Activated CD4-positive, CD25-positive, alpha-beta regulatory T cell treated with anti-CD3 and anti-CD28 coated beads, Interleukin-2, amount 50 U/mL, for 24 hours (primary cell): ENCODE data around the gene TRIP10.
"Not testable (repeated sequence)": the region's sequence is repeated elsewhere in the genome, so short reads cannot be mapped to it uniquely, and the experiment has no call there.

Source experiments
- ATAC-seq, 2 donors: fragments of 150-1000 bp; cut with Tn5 transposase; one replicate each; pipeline ENCODE4 v1.10.0; 2021; ENCODE audit warnings: mild to moderate bottlenecking in 1 of 2, moderate library complexity in 1 of 2

TRIP10 gene, protein sequence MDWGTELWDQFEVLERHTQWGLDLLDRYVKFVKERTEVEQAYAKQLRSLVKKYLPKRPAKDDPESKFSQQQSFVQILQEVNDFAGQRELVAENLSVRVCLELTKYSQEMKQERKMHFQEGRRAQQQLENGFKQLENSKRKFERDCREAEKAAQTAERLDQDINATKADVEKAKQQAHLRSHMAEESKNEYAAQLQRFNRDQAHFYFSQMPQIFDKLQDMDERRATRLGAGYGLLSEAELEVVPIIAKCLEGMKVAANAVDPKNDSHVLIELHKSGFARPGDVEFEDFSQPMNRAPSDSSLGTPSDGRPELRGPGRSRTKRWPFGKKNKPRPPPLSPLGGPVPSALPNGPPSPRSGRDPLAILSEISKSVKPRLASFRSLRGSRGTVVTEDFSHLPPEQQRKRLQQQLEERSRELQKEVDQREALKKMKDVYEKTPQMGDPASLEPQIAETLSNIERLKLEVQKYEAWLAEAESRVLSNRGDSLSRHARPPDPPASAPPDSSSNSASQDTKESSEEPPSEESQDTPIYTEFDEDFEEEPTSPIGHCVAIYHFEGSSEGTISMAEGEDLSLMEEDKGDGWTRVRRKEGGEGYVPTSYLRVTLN

DNA sequence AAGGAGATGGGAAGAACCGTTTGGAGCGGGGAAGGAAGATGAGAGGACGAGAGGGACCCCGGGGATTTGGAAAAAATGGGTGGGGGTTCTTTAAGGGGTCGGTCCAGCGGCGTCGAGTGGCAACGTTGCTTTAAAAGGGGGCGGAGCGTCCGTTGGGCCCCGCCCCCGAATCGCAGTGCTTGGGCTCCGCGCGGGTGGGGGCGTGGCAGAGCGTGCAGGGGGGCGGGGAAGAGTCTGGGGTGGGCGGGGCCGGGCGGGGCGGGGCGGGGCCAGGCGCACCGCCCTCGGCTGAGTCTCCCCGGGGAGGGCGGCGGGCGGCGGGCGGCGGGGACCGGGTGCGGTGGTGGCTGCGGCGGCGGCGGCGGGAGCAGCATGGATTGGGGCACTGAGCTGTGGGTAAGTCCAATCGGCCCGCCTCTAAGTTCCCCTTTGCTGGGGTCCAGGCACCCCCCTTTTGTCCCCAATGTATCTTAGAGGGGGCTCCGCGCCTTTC, at the start of gene TRIP10:
Gene TRIP10 (plus strand): TSS at position 291 of the 493 bp plus-strand sequence. CDS start 82 bp downstream, at position 373.
- ATAC-seq: no peak

DNA sequence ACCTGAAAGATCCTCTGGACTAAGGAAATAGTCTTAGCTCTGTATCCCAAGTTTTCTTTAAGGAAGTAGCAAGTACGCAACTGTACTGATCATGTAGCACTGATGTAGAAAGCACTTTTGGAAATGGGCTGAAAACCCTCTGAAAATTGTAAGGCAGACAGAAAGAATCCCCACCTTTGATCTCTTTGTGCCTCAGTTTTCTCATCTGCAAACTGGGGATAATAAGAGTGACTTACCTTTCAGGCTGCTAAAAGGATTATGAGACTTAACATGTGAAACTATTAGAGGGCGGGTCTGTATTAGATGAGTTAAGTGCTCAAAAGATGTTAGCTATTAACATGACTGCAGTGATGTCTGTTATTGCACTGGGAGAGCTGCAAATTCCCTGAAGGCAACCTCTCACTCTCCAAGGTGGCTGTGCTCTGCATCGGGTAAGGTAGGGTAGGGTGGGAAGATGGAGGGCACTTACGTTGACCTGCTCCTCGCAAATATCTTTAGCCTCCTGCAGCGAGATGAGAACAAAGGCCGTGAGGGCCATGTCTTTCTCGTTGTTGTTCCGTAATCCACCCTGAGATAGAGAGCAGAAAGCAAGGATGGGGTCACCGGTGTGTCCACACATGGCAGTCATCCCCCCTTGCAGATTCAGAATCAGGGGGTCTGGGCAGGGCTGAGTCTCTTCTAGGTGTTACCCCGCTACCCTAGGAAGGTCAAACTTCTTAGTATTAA, 49.2 kb upstream of the TRIP10 start:
- ATAC-seq: no peak

DNA sequence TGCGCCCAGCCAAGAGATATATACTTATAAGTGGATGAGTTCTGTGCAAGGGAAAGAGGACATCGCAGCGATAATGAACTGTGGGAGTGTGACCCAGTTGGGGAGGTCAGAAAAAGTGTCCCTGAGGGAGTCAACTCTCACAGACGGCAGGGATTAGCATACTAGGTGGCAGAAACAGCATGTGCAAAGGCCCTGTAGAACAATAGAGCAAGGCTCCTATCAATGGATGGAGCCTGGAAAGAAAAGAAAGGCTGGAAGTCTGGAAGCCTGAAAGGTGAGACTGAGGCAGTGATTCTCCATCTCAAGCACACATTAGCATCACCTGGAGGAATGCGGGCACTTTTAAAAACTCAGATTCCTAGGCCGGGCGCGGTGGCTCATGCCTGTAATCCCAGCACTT, 48.1 kb upstream of the TRIP10 start:
- no peak for ATAC-seq

DNA sequence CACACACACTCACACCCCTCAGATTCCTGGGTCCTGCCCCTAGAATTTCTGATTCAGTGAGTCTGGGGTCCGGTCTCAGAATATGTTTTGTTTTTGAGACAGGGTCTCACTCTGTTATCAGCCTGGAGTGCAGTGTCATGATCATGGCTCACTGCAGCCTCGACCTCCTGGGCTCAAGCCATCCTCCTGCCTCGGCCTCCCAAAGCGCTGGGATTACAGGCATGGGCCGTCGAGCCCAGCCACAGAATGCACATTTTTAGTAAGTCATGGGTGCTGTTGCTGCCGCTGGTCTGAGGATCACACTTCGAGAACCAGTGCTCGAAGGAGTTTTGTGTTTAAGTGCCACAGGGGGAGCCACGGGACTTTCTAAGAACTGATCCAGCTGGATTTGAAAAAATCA, 47.5 kb upstream of the TRIP10 start:
- ATAC-seq: no peak

DNA sequence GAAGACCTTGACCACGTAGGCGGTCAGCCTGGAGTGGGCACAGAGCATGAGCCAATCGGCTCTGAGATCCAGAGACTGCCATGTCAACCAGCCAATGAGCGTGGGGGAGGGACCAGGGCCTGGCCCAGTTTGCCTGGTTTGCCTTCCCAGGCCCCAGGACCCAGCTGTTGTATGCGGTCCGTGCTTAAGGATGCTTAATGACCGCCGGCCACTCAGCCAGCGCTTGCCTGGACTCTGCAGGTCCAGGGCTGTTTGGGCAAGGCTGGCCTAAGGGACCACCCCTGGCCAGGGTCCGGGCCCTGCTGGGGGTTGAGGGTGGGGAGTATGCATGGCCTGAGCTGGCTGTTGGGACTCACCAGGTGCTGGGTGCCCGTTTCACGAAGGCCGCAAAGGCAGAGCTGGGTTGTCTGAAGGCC, 46.4 kb upstream of the TRIP10 start:
- ATAC-seq: no peak

DNA sequence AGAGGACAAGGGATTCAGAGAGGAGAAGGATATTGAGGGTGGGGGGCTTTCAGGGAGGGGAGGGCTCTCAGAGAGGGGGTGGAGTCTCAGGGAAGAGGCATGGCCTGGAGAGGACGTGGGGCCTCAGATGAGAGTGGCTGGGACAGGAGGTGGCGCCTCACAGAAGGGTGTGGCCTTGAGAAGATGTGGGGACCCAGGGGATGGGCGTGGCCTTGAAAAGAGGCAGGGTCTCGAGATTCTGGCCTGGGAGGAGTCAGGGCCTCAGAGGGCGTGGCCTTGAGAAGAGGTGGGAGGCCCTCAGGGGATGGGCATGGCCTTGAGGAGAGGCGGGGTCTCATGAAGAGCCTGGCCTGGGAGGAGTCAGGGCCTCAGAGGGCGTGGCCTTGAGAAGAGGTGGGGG, 45.8 kb upstream of the TRIP10 start:
- no peak for ATAC-seq

DNA sequence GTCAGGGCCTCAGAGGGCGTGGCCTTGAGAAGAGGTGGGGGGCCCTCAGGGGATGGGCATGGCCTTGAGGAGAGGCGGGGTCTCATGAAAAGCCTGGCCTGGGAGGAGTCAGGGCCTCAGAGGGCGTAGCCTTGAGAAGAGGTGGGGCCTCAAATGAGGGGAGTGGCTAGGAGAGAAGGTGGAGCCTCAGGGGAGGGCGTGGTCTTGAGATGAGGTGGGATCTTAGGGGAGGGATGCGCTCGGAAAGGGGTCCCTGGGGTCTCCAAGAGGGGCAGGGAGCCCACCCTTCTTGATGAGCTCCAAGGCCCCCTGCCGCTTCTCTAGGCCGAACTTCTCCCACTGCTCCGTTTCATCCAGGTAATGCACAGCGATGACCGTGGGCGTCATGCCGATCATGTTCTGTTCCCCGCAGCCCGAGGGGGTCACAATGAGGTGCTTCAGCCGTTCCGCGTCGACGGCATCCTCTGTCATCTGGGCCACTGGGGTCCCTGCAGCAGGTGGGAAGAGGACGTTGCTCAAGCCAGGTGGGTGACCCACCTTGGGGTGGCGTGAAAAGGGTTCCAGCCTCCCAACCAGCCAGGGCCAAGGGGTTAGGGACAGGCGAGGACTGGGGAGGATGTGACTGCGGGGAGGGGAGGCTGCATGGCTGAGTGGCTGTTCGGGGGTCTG, 45.2 kb upstream of the TRIP10 start:
- ATAC-seq: no peak

DNA sequence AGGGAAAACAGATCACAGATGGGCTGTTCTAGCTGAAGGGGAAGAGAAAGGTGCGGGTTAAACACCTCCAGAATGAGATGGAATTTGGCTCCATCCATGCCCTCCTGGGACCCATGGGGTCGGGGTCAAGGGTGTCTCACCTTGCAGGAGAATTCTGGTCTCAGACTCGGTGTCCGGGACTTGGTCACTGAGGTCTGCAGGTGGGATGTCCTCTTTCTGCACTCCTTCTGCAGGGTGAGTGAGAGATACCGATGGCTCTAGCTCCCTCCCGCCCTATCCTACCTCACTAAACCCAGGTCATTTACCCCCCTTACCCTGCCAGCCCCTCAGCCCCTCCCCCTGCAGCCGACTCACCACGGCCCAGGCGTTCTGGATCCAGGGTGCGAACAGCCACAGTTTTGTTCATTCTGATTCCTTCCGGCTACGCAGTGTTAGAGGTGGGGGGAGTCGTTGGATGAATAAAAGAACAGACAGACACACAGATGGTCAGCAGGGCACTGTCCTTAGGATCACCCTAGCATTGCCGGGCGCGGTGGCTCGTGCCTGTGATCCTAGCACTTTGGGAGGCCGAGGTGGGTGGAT, 43.1 kb upstream of the TRIP10 start:
- ATAC-seq: no peak

DNA sequence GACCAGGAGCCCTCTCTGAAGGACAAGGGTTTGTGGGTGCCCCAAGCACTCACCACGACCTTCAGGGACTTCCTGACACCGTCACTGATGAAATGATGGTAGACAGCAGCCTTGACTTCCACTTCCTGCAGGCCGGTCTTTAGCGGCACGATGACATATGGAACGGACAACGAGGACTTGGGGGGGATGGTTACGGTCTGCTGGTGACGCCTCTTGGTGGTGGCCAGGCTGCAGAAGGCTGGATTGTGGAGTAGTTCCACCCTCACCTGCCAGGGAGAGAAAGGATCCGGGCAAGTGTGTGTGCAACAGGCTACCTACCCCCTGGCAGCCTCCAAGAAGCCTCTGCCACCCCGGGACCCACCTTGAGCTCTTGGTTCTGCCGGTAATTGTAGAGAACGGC, 42.2 kb upstream of the TRIP10 start:
- ATAC-seq: no peak

DNA sequence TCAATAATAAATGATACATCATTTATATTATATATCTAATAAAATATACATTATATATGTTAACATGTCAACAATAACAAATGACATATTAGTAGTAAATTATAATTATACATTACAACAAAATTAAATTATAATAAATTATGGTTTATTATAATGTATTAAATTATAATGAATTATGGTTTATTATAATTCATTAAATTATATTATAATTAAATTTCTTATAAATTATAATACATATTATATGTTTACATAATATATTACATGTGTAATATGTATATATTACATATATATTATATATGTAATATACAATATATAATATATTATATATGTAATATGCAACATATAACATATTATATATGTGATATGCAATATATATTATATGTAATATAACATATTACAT, 39.5 kb upstream of the TRIP10 start:
- ATAC-seq: no peak

DNA sequence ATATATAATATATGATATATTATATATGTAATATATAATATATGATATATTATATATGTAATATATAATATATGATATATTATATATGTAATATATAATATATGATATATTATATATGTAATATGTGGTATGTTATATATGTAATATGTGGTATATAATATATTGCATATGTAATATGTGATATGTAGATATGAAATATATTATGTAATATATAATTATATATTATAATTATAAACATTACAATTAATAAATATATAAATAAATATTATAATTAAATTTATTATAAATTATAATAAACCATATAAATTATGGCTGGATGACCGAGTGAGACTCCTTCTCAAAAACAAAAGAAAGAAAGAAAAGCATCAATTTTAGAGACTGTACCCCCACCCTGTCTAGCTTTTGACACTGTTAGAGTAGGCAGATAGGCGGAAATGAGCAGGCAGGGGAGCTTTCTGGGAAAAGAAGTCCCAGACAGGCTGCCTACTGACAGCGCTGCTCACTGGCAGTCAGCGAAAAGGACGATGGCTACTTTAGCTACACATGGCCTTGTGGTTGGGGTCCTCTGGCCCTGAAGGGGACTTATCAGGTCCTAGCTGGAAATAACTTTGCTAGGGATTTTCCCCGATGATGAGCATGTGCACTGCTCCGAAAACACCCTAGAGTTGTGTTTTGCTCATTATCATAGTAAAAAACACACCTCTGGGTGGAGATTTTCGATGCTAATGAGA, 38.7 kb upstream of the TRIP10 start:
- ATAC-seq: no peak

DNA sequence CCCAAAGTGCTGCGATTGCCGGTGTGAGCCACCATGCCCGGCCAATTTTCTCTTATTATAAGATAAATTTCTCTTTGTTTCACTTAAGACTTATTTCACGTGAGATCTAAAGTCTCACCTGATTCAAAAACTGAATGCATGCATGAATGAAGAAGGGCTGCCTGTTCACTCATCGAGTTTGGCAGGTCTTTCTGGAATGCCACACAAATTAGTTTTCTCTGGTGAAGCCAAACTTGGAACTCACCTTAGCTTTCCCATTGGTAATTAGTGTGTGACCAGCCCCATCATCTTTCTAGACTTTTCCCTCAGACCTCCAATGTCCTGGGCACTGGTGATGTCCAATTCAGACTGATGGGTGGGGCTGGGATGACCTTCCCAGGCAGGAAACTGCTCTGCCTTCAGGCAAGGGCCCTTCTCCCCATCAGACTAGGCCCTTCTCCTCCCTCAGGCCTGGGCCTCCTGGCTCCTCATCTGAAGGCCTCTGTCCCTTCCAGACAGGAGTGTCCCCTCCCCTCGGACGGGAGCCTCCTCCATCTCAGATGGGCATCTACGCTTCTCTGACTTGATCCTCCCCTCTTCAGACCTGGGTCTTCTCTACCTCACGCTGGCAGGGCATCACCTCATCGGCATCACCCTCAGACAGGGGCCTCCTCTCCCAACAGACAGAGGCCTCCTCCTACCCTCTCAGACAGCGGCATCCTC, 33.4 kb upstream of the TRIP10 start:
- no peak for ATAC-seq

DNA sequence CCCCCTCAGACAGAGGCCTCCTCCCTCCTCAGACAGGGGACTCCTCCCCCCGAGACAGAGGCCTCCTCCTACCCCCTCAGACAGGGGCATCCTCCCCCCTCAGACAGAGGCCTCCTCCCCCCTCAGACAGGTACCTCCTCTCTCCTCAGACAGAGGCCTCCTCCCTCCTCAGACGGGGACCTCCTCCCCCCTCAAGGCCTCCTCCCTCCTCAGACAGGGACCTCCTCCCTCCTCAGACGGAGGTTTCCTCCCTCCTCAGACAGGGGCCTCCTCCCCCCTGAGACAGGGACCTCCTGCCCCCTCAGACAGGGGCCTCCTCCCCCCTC, 32.9 kb upstream of the TRIP10 start:
- no peak for ATAC-seq

DNA sequence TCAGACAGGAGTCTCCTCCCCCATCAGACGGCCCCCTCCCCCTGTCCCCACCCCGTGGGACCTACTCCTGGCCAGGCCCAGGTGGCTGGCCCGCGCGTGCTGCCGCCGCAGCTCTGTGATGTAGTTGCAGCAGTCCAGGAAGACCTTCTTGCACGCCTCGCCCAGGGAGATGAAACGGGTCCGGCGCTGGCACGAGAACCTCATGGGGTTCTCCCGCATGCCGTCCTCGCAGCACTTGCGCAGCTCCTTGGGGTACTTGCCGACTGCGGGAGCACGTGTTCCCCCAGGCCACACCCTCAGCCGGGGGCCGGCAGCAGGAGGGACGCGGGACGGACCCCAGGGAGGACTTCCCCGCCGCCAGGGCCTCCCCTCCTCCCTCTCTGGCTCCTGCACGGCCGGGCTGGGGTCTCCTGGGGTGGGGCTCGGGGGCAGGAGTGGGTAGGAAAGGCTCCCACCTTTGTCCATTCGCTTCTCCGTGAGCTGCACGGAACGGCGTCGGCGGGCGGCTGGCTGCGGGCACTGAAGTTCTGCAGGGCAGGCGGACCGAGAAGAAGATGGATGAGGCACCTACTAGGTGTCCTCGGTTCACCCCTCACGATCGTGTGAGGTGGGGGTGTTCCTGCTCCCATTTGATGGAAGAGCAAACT, 32.3 kb upstream of the TRIP10 start:
- ATAC-seq: no peak

DNA sequence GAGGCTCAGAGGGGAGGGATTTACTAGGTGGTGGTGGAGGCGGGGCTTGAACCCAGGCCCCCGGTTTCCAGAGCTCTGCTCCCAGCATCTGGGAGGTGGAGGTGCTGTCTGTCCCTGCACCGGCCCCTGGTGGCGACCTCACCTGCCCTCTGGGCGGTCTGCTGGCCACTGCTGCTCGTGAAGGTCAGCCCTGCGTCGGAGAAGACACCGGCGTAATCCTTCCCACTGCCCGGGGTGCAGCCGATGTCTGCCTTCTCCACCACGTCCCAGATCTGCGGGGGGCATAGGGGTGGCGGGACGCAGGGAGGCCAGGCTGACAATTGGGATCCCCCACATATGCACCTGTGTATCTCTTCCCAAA, 31.8 kb upstream of the TRIP10 start:
- ATAC-seq: no peak

DNA sequence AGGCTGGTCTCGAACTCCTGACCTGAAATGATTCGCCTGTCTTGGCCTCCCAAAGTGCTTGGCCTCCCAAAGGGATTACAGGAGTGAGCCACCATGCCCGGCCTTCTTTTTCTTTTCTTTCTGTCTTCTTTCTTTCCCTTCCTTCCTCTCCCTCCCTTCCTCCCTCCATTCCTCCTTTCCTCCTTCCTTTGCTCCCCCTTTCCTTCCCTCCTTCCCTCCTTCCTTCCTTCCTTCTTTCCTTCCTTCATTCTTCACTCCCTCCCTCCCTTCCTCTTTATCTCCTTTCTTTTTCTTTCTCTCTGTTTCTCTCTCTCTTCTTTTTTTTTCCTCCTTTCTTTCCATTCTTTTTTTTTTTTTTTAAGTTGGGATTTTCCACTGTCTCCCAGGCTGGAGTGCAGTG, 31.1 kb upstream of the TRIP10 start:
- no peak for ATAC-seq

DNA sequence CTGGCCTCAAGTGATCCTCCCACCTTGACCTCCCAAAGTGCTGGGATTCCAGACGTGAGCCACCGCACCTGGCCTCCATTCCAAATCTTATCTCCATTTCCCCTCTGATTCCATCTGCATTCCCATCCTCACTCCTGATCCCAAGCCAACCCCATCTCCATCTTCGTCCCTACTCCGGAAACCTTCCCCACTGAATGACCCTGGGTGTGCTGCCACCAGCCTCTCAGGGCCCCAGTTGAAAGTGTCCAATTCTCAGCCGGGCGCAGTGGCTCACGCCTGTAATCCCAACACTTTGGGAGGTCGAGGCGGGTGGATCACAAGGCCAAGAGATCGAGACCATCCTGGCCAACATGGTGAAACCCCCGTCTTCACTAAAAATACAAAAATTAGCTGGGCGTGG, 30.6 kb upstream of the TRIP10 start:
- not testable (repeated sequence) for ATAC-seq

DNA sequence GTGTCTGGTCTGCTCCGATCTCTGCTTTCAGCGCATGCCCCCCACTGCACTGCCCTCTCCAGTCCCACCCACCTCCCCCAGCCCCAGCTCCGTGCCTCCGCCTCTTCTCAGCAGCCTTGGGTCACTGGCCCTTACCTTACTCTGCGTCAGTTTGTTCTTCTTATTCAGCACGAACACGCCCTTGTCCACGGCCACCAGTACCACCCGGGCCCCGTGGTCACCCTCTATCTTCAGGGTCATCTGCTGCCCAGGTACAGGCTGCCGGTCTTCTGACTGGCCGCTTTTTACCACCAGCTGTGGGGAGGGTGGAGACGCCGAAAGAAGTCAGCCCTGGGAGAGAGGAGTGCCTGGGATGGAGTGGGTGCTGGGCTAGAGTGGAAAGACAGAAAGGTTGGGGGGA, 29.9 kb upstream of the TRIP10 start:
- no peak for ATAC-seq

DNA sequence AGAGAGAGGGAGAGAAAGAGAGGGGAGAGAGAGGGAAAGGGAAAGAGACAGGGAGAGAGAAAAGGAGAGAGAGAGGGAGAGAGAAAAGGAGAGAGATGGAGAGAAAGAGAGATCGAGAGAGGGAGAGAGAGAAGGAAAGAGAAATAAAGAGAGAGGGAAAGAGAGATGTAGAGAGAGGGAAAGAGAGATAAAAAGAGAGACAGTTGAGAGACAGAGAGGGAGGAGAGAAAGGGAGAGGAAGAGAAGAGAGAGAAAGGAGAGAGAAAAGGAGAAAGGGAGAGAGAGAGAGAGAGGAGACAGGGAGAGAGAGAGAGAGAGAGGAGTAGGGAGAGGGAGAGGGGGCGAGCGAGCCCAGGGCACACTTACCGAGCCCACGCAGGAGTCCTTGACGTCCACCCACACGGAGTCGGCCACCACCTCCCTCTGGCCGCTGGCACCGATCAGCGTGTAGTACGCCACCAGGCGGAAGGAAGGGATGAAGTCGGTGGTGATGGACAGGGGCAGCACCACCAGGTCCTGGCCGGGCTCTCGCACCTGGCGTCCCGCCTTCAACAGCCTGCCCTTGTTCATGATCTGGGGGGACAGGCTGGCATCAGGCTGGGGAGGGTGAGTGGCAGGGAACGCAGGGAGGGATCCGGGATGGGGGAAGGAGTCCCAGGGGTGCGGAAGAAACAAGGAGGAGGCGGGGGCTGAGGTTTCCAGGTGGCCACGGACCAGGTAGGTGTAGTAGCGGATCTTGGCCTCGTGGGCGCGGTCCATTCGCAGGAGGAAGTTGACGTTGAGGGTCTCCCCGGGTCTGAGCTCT, 29.0 kb upstream of the TRIP10 start:
- ATAC-seq: no peak

DNA sequence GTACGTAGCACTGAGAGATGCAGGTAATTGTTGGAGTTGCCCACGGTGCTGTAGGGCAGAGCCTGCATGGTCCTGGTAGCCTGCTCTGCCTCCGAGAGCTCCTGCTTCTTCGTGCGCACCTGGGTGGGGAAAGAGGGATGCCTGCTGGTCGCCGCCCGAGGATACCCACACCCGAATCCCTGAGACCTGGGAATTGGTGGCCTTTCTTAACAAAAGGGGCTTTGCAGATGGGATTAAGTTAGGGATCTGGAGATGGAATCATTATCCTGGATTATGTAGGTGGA, 28.5 kb upstream of the TRIP10 start:
- no peak for ATAC-seq

DNA sequence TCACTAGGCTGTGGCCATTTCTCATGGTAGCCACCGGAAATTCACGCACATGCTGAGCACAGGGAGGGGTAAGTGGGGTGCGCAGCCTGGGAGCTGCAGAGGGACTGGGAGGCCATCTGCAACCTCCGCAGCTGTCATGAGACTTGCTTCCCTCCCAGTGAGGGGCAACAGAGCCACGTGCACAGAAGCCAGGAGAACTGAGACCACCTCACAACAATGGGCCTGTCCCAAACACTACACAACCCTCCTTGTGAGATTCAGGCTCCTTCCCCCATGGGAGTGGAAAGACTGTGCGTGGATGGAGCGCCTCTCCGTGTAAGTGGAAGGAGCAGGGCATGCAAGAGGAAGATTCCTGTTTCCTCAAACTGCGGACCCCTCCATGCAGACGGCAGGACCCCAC, 27.9 kb upstream of the TRIP10 start:
- ATAC-seq: no peak
